Measurements from ENCODE around the gene TXK. TPM values are rescaled to one million over a fixed set of nuclear protein-coding genes. Genes with fewer than 3 reads are reported as not detected.

TXK gene
- total RNA-seq, 1 experiment from 2014 or later: 0.39 TPM

DNA sequence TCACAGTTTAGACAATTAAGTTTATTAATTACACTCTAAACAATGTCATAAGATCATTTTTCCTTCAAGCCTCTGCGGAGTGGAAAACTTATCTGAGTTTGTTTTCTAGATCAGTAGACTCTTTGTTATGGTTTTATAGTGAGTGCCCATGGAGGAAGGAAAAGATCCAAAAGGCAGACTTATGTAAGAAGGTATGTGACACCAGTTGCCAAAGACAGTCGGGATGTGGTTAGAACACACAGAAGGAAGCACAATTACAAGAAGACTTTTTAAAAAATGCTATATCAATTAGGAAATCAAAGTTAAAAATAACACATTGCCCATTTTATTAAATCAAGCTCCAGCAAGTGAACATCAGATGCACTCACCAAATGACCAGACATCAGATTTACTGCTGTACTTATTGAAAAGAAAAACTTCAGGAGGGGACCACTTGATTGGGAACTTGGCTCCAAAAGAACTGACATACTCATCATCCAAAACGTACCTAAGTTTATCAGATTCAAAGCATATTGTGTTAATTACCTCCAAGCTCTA lies 60.4 kb downstream of the TXK start:
- DNase-seq: no peak
- Histone ChIP-seq H4K91ac (ENCODE audit: insufficient read length, low read depth, low read length) (no peak overlapping the region), H3K4ac (ENCODE audit: low read depth, low read length) (no peak overlapping the region), H2BK20ac (ENCODE audit: low read depth, low read length, poor library complexity, severe bottlenecking) (no peak overlapping the region), H2BK12ac (ENCODE audit: insufficient read length, low read depth, low read length) (no peak overlapping the region), H3K27ac (ENCODE audit: insufficient read length, low read depth, low read length) (no peak overlapping the region), H4K20me1 (ENCODE audit: control insufficient read depth, insufficient read depth, insufficient read length) (no peaks in the 10 kb centered on the region), H3K9me3 (ENCODE audit: control insufficient read depth, low read depth, low read length) (no peaks in the 10 kb centered on the region), H2BK15ac (ENCODE audit: low read depth, low read length) (no peak overlapping the region), H2AFZ (ENCODE audit: low read length) (no peak overlapping the region), H3K27me3 (ENCODE audit: insufficient read depth, low read length) (no peaks in the 10 kb centered on the region), H3K79me2 (ENCODE audit: insufficient read depth, low read length) (no peaks in the 10 kb centered on the region), H3K56ac (ENCODE audit: insufficient read length, low read depth, low read length) (no peak overlapping the region), H2BK120ac (ENCODE audit: low read depth, low read length, poor library complexity, severe bottlenecking) (no peak overlapping the region), H2BK5ac (ENCODE audit: insufficient read length, low read length) (no peak overlapping the region), H3T11ph (ENCODE audit: low read length) (no peak overlapping the region), H3K4me2 (ENCODE audit: insufficient read depth, insufficient read length, low read length) (no peak overlapping the region), H4K5ac (ENCODE audit: insufficient read length, low read depth, low read length) (no peak overlapping the region), H4K8ac (replicated peaks; ENCODE audit: insufficient read length, low read depth, low read length) (no peak overlapping the region), H3K23me2 (ENCODE audit: insufficient read length, low read depth, low read length, poor library complexity, severe bottlenecking) (no peaks in the 10 kb centered on the region), H3K79me1 (ENCODE audit: insufficient read depth, low read depth, low read length, poor library complexity, severe bottlenecking) (no peaks in the 10 kb centered on the region), H3K18ac (ENCODE audit: insufficient read length, low read depth, low read length) (no peak overlapping the region), H3K9ac (ENCODE audit: extremely low read depth, insufficient read length, low read length) (no peak overlapping the region), H3K4me1 (ENCODE audit: insufficient read depth, low read length) (no peaks in the 10 kb centered on the region), H3K14ac (ENCODE audit: insufficient read depth, low read length) (no peak overlapping the region), H2AK5ac (ENCODE audit: insufficient read length, low read length) (no peak overlapping the region), H3K23ac (ENCODE audit: insufficient read length, low read depth, low read length) (no peak overlapping the region)
- no peak overlapping the region for H3K27ac Mint-ChIP-seq
- no peak overlapping the region for H3K4me3 Mint-ChIP-seq
- no peaks in the 10 kb centered on the region for H3K9me3 Mint-ChIP-seq
- no CpG with 5 or more reads among the region's 3 CpGs for WGBS (ENCODE audit: extremely low coverage, insufficient read length, low lambda C conversion rate)
- TF ChIP-seq, protein P1, sequence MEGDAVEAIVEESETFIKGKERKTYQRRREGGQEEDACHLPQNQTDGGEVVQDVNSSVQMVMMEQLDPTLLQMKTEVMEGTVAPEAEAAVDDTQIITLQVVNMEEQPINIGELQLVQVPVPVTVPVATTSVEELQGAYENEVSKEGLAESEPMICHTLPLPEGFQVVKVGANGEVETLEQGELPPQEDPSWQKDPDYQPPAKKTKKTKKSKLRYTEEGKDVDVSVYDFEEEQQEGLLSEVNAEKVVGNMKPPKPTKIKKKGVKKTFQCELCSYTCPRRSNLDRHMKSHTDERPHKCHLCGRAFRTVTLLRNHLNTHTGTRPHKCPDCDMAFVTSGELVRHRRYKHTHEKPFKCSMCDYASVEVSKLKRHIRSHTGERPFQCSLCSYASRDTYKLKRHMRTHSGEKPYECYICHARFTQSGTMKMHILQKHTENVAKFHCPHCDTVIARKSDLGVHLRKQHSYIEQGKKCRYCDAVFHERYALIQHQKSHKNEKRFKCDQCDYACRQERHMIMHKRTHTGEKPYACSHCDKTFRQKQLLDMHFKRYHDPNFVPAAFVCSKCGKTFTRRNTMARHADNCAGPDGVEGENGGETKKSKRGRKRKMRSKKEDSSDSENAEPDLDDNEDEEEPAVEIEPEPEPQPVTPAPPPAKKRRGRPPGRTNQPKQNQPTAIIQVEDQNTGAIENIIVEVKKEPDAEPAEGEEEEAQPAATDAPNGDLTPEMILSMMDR (conservative IDR thresholded peaks at IDR 0.05): no peak
- no peaks in the 10 kb centered on the region for H3K4me1 Mint-ChIP-seq
- H3K27me3 Mint-ChIP-seq (ENCODE audit: low read depth): no peaks in the 10 kb centered on the region
- no peaks in the 10 kb centered on the region for H3K36me3 Mint-ChIP-seq (ENCODE audit: insufficient read depth in 1 of 3, low read depth in 3 of 3)

Measured in H9 (cell line).